GM13976 (cell line): ENCODE results near the gene XDH.

ENCODE experiments used
- DNase-seq: peaks from one replicate; pipeline ENCODE4 v3.0.0; 2012; ENCODE audit warnings: low spot score
- in situ Hi-C: fragments of 300-500 bp; cut with MboI; formaldehyde crosslinking; loops from one replicate; pipeline ENCODE4 v1.12.0; 2022; ENCODE audit warnings: low sequenced_read_pairs, mixed read lengths, inconsistent platforms; ENCODE audit not compliant: unreplicated experiment
- TF ChIP-seq, protein P1 (sequence below): IDR thresholded peaks from 2 replicates; pipeline ENCODE4 v1.5.1; 2012; ENCODE audit warnings: borderline replicate concordance, mild to moderate bottlenecking; ENCODE audit not compliant: insufficient read depth; ENCODE audit errors: extremely low read depth, missing control alignments, control extremely low read depth

XDH gene

DNA sequence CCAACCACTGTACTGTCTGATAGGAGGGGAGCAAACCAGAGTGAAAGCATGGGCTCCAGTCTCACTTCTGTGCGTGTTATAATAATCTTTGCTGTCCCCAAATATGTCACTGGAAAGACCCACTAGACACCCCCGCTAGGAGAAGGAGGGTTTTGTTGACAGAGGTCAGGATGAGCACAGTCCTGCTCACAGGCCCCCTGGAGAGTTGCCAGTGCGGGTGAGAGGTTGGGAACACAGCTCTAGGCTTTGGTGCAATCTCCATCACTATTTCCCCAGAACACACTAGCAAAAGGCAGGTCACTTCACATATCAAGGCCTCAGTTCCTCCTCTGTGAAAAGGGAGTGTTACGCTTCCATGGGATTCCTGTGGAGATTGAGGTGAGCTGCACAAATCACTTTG, 9.7 kb downstream of the XDH start:
- TF ChIP-seq, protein P1, sequence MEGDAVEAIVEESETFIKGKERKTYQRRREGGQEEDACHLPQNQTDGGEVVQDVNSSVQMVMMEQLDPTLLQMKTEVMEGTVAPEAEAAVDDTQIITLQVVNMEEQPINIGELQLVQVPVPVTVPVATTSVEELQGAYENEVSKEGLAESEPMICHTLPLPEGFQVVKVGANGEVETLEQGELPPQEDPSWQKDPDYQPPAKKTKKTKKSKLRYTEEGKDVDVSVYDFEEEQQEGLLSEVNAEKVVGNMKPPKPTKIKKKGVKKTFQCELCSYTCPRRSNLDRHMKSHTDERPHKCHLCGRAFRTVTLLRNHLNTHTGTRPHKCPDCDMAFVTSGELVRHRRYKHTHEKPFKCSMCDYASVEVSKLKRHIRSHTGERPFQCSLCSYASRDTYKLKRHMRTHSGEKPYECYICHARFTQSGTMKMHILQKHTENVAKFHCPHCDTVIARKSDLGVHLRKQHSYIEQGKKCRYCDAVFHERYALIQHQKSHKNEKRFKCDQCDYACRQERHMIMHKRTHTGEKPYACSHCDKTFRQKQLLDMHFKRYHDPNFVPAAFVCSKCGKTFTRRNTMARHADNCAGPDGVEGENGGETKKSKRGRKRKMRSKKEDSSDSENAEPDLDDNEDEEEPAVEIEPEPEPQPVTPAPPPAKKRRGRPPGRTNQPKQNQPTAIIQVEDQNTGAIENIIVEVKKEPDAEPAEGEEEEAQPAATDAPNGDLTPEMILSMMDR: no peak
- in situ Hi-C loops: no loop called here
- DNase-seq: no peak

DNA sequence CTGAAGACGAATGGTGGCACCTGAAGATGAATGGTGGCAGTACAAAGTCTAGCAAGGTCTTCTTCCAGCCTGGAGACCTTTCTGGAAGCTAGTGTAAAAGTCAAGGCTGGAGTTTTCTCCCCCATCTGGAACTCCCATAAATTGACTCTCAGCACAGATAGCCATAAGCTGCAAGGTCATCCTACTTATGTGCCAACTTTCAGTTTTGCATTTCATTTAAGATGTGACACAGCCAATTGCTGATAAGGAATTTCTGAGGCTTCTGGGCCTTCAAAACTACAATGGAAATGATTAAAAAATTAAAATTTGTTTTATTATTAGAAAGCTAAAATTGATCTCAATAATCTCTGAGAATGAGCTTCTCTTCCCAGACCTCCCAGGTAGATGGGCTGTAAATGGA, 10.2 kb downstream of the XDH start:
- DNase-seq: no peak
- in situ Hi-C loops: no loop called here
- TF ChIP-seq, protein P1: no peak

DNA sequence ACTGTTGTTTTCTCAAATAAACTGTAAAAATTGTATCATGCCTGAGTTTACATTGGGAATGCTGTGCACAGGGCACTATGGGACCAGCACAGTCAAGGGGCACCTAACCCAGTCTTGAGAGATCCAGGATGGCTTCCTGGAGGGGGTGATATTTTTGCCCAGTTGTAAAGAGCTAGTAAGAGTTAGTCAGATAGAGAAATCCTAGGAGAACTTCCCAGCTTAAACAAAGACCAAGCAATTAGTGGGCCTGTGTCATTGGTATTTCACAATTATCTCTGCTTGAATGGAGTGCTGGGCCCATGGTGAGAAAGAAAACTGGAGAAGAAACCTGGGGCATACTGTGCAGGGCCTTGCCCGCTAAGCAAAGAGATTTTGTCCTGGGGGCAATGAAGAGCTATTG, 12.2 kb downstream of the XDH start:
- DNase-seq: no peak
- in situ Hi-C loops: no loop called here
- TF ChIP-seq, protein P1: no peak

DNA sequence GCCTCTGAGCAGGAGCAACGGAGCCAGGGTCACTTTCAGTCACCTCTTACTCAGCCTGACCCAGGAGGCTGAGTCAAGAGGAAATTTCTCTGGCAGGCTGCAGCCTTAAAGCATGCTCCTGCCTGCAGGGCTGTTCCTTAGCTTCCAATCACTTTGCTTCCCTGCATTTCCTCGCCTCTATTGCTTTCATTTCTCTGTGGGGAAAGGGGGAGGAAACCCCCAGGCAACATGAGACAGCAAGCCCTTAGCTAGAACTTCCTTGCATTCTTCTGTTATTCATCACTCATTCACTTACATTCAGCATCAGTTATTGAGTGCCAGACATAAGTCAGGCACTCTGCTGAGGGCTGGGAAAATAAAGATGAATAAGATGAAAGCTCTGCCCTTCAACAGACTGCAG, 13.0 kb downstream of the XDH start:
- DNase-seq: no peak
- TF ChIP-seq, protein P1: no peak
- in situ Hi-C loops: no loop called here

DNA sequence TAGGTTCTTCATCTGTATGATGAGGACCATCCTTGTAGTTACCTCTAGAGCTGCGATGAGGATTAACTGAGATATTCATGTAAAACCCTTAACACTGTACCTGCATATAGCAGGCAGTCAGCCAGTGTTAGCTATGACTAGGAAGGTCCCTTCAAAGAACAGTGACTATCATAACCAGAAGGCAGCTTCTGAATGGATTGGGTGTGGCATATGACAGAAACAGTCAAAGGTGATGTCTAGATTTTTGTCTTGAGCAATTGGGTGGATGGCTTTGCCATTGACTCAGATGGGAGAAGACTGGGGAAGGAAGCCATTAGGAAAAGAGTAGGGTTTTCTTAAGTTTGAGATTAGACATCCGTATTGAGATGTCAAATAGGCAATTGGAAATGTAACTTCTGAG, 15.7 kb downstream of the XDH start:
- in situ Hi-C loops: no loop called here
- no peak for DNase-seq
- TF ChIP-seq, protein P1: no peak

DNA sequence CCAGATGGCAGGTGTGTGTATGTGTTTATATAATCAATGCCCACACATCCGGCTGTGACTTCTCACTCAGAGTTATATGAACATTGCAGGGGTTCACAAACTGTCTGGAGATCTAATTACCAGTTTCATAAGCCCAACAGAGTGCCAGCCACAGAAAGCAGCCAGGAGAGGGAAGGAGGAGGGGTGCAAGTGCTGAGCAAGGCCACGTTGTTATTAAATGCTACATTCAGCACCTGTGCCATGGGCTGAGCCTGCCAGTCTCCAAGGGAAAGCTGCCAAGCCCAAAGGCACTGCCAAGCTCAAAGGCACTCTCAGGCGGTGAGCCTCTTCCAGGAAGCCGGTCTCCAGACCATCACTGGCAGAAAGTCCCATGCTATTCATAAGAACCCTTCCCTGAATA, 17.4 kb downstream of the XDH start:
- TF ChIP-seq, protein P1: no peak
- in situ Hi-C loops: no loop called here

DNA sequence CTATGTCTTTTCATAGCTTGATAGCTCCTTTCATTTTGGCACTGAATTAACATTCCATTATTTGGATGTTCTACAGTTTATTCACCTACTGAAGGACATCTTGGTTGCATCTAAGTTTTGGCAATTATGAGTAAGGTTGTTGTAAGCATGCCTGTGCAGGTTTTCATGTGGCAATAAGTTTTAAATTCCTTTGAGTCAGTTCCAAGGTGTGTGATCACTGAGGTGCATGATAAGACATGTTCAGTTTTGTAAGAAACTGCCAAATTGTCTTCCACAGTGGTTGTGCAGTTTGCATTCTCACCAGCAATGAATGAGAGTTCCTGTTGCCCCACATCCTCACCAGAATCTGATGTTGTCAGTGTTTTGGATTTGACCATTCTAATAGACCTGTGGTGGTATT, 24.2 kb downstream of the XDH start:
- in situ Hi-C loops: no loop called here
- no peak for DNase-seq
- TF ChIP-seq, protein P1: no peak

More for the DNA sequence above, 17.4 kb downstream of the XDH start:
- DNase-seq: no peak
